K562 (cell line): Measurements from ENCODE around the gene ELAVL3. TPM values are rescaled to one million over a fixed set of nuclear protein-coding genes. Genes with fewer than 3 reads are reported as not detected.

Experiments
- BMI1 ChIP-seq: fragments of 150-350 bp; IDR thresholded peaks from 2 replicates; pipeline ENCODE4 v1.6.1; 2014; ENCODE audit warnings: low read length
- CBX3 ChIP-seq, 2 experiments: IDR thresholded peaks; 1 replicate in 1 of 2; 2 replicates in 1 of 2; pipeline ENCODE4 v1.6.1; 2012; ENCODE audit warnings: inconsistent platforms in 2 of 2, low read length in 2 of 2, borderline replicate concordance in 1 of 2, control low read depth in 1 of 2
- CREM ChIP-seq: IDR thresholded peaks from 2 replicates; pipeline ENCODE4 v1.6.1; 2014; ENCODE audit warnings: antibody characterized with exemption, low read depth
- FOXK2 ChIP-seq, 2 experiments: fragments of 450-650 bp; IDR thresholded peaks in 1 of 2; conservative IDR thresholded peaks in 1 of 2; 2 replicates each; pipeline ENCODE4 v1.6.1; 2016; ENCODE audit warnings: low read depth in 2 of 2, mild to moderate bottlenecking in 1 of 2
- GTF2E2 ChIP-seq: fragments of 200-800 bp; sonication (Bioruptor generic); IDR thresholded peaks from 2 replicates; pipeline ENCODE4 v1.6.1; 2016; ENCODE audit warnings: missing genetic modification characterization, missing compliant biosample characterization
- MYNN ChIP-seq, 2 experiments: sonication (generic); formaldehyde crosslinking in 1 of 2; IDR thresholded peaks; 2 replicates each; pipeline versions ENCODE4 v1.5.0 to v1.6.1; 2016 to 2020; ENCODE audit warnings: antibody characterized with exemption in 1 of 2, missing genetic modification reagents in 1 of 2
- POLR3G ChIP-seq: IDR thresholded peaks from 2 replicates; pipeline ENCODE4 v1.6.1; 2011; ENCODE audit not compliant: insufficient read length, insufficient replicate concordance; ENCODE audit errors: extremely low read depth
- PTRF ChIP-seq: fragments of 450-650 bp; IDR thresholded peaks from 2 replicates; pipeline ENCODE4 v1.6.1; 2016; ENCODE audit warnings: mild to moderate bottlenecking, missing genetic modification characterization, missing compliant biosample characterization
- PTTG1 ChIP-seq: fragments of 450-650 bp; IDR thresholded peaks from 2 replicates; pipeline ENCODE4 v1.6.1; 2016; ENCODE audit warnings: low read depth, mild to moderate bottlenecking, missing genetic modification characterization, missing compliant biosample characterization
- RCOR1 ChIP-seq, 2 experiments: IDR thresholded peaks; 2 replicates each; pipeline ENCODE4 v1.6.1; 2012; ENCODE audit warnings: low read depth in 2 of 2, low read length in 2 of 2, borderline replicate concordance in 1 of 2, improper control_type of control experiment in 1 of 2
- SMAD1 ChIP-seq: fragments of 150-350 bp; IDR thresholded peaks from 2 replicates; pipeline ENCODE4 v1.6.1; 2014; ENCODE audit warnings: low read length, low read depth; ENCODE audit not compliant: partially characterized antibody
- TFAM ChIP-seq: fragments of 250-450 bp; sonication (Bioruptor Pico); conservative IDR thresholded peaks from 2 replicates; pipeline ENCODE4 v1.5.0; 2021; ENCODE audit warnings: mild to moderate bottlenecking, moderate library complexity
- ZNF184 ChIP-seq: sonication (generic); formaldehyde crosslinking; IDR thresholded peaks from 2 replicates; pipeline ENCODE4 v1.5.0; 2020; ENCODE audit warnings: missing genetic modification reagents
- ZNF431 ChIP-seq: sonication (generic); formaldehyde crosslinking; IDR thresholded peaks from 2 replicates; pipeline ENCODE4 v1.8.0; 2022; ENCODE audit warnings: mild to moderate bottlenecking, missing genetic modification reagents
- polyA plus RNA-seq, 8 experiments: library from polyadenylated mRNA; depleted of rRNA in 4 of 8; stranded (reverse) in 5 of 8; unstranded in 3 of 8; fragments of >200 nt; fragmentation: Nextera tagmentation in 2 of 8; fragmentation: Illumina TruSeq in 1 of 8; extraction: Ambion mirVana in 2 of 8; extraction: Trizol in 1 of 8; gene quantifications; 2 replicates each; pipeline versions ENCODE4 v1.2.1 to v1.2.3, GENCODE V29; 2011 to 2014; ENCODE audit warnings: inconsistent platforms in 1 of 8, missing spikeins in 1 of 8
- total RNA-seq, 7 experiments: library from RNA; depleted of rRNA in 6 of 7; stranded (reverse); fragments of >200 nt in 6 of 7; fragmentation: Illumina TruSeq in 2 of 7; extraction: Trizol in 2 of 7; gene quantifications; 2 replicates each; pipeline versions ENCODE4 v1.2.1 to v1.2.3, GENCODE V29; 2011 to 2021; ENCODE audit warnings: low replicate concordance in 1 of 7
- TF ChIP-seq, protein P1 (sequence below): fragments of 250-450 bp; sonication (Bioruptor Pico); IDR thresholded peaks from 2 replicates; pipeline ENCODE4 v1.5.0; 2021; ENCODE audit warnings: mild to moderate bottlenecking, moderate library complexity
- TF ChIP-seq, protein P2 (sequence below): sonication (generic); formaldehyde crosslinking; IDR thresholded peaks from 2 replicates; pipeline ENCODE4 v1.8.0; 2022; ENCODE audit warnings: mild to moderate bottlenecking, missing genetic modification reagents
- TF ChIP-seq, protein P3 (sequence below): fragments of 450-650 bp; conservative IDR thresholded peaks from 2 replicates; pipeline ENCODE4 v1.6.1; 2016; ENCODE audit warnings: missing genetic modification characterization, low read depth, mild to moderate bottlenecking, control low read depth, missing compliant biosample characterization

Gene ELAVL3
- total and polyA plus RNA-seq, 9 of the 15 experiments (the other 6 are each of a cell fraction or from before 2014, with no cell fraction given): not detected

DNA sequence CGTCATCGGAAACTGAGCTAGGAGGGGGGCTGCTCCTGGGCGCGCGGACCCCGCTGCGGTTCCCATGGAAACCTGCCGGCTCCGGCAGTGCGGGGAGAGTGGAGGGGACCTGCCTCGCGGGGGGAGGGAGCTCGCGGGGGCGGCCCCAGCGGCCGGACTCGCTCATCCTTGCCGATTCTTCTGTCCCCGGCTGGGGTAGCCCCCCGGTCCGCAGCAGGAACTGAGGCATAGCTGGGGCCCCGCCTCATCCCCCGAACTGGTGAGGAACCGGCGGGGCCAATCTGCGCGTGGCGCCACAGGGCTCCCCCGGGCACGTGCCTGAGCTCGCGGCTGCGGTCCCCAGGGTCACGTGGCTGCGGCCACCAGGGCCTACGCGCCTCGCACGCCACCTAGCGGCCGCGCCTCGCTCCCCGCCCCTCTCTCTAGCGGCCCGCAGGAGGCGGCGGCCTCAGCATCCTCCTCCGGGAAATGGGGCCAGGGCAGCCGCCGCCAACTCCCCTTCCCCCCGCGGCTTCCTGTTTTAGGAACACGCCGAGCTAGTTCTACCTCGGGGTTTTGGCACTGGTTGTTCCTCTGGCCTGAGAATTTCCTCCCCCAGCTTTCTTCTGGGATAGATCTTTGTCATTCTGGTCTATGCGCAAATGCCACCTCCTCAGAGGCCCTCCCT is 1.7 kb upstream of the ELAVL3 start (continued):
- TF ChIP-seq, protein P1, sequence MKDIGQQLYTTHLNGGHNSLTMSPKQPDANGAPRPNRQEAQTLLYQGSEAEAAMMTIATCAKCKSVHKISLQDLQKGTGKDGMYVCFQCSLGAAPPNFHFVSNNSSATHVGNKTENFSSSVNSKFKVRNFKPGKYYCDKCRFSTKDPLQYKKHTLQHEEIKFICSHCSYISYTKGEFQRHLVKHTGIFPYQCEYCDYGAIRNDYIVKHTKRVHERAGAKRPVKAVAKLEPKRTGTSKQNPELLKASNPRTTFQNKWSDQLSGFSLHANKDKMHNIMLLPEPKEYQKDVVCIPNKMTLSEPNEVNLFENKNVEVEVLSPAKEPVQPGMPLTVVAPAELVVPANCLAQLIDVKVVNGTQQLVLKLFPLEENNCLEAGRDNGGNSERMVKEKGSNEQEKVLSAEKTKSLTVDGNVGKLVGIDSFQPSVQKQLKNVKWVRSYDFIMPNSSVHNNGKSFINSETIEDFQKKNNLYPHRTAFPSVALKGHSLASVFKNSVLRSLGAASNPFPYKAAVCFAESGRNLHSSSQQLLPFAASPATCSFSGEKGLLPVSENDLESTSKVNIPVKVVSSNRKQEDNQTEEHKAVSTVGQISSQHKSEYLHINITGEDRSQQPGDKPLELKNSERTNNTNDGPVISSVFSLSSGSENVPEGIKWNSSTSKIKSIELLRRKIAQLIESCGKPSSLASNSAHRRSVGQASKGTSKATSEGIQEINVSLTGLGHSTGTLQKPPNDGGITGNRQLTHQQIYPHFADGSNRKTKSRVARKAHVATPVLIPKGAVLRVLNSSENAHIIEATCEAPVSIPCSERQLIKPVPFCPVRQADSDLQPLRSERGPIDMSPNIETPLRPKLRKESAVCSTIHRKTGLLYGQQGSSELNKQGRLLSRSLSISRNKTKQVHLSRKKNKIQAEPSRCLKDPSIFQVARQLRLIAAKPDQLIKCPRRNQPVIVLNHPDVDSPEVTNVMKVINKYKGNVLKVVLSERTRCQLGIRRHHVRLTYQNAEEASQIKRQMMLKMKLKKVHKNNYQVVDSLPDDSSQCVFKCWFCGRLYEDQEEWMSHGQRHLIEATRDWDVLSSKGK (CRISPR knock-in tag): no peak
- TF ChIP-seq, protein P2, sequence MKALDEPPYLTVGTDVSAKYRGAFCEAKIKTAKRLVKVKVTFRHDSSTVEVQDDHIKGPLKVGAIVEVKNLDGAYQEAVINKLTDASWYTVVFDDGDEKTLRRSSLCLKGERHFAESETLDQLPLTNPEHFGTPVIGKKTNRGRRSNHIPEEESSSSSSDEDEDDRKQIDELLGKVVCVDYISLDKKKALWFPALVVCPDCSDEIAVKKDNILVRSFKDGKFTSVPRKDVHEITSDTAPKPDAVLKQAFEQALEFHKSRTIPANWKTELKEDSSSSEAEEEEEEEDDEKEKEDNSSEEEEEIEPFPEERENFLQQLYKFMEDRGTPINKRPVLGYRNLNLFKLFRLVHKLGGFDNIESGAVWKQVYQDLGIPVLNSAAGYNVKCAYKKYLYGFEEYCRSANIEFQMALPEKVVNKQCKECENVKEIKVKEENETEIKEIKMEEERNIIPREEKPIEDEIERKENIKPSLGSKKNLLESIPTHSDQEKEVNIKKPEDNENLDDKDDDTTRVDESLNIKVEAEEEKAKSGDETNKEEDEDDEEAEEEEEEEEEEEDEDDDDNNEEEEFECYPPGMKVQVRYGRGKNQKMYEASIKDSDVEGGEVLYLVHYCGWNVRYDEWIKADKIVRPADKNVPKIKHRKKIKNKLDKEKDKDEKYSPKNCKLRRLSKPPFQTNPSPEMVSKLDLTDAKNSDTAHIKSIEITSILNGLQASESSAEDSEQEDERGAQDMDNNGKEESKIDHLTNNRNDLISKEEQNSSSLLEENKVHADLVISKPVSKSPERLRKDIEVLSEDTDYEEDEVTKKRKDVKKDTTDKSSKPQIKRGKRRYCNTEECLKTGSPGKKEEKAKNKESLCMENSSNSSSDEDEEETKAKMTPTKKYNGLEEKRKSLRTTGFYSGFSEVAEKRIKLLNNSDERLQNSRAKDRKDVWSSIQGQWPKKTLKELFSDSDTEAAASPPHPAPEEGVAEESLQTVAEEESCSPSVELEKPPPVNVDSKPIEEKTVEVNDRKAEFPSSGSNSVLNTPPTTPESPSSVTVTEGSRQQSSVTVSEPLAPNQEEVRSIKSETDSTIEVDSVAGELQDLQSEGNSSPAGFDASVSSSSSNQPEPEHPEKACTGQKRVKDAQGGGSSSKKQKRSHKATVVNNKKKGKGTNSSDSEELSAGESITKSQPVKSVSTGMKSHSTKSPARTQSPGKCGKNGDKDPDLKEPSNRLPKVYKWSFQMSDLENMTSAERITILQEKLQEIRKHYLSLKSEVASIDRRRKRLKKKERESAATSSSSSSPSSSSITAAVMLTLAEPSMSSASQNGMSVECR (CRISPR knock-in tag): peak; percentile 96
- TF ChIP-seq TFAM (CRISPR knock-in tag): no peak
- TF ChIP-seq RCOR1 (IDR thresholded peaks at IDR 0.05; ENCODE audit: borderline replicate concordance in 1 of 2, low read depth in 2 of 2, low read length in 2 of 2): peak; percentile 78 to 95; a peak in 3 of 4 replicates
- TF ChIP-seq, protein P3, sequence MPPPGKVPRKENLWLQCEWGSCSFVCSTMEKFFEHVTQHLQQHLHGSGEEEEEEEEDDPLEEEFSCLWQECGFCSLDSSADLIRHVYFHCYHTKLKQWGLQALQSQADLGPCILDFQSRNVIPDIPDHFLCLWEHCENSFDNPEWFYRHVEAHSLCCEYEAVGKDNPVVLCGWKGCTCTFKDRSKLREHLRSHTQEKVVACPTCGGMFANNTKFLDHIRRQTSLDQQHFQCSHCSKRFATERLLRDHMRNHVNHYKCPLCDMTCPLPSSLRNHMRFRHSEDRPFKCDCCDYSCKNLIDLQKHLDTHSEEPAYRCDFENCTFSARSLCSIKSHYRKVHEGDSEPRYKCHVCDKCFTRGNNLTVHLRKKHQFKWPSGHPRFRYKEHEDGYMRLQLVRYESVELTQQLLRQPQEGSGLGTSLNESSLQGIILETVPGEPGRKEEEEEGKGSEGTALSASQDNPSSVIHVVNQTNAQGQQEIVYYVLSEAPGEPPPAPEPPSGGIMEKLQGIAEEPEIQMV: no peak
- TF ChIP-seq ZNF431 (CRISPR knock-in tag): peak; percentile 97
- TF ChIP-seq PTTG1 (tag): no peak
- peak; percentile 72 for TF ChIP-seq CREM
- no peak for TF ChIP-seq POLR3G
- TF ChIP-seq ZNF184 (CRISPR knock-in tag): no peak
- TF ChIP-seq MYNN (IDR thresholded peaks at IDR 0.05): peak; percentile 48; the same call in 1 of the 2 replicates
- no peak for TF ChIP-seq MYNN (CRISPR knock-in tag; IDR thresholded peaks at IDR 0.05)
- no peak for TF ChIP-seq PTRF (tag)
- peak; percentile 38 for TF ChIP-seq SMAD1
- peak in 1 of 2 experiments; percentile 69; a peak in 1 of 4 replicates for TF ChIP-seq FOXK2 (conservative IDR thresholded peaks at IDR 0.05 in 1 of 2, IDR thresholded peaks at IDR 0.05 in 1 of 2; ENCODE audit: low read depth in 2 of 2)
- no peak for TF ChIP-seq BMI1
- no peak for TF ChIP-seq GTF2E2
- peak in 1 of 2 experiments; percentile 91; a peak in 1 of 3 replicates for TF ChIP-seq CBX3 (IDR thresholded peaks at IDR 0.05; ENCODE audit: borderline replicate concordance in 1 of 2, low read length in 2 of 2)
